H1 (cell line): ENCODE results near the gene LIMK2. TPM values are rescaled to one million over a fixed set of nuclear protein-coding genes. Genes with fewer than 3 reads are reported as not detected.

ENCODE experiments used
- CTCF ChIA-PET: fragments of 300-600 bp; sonication (Branson Sonifier 250); formaldehyde crosslinking; loops from one replicate; lab custom pipeline; 2021; ENCODE audit not compliant: partially characterized antibody; lab: Charles Lee
- POLR2A ChIA-PET: fragments of 300-600 bp; sonication (Branson Sonifier 250); formaldehyde crosslinking; loops from one replicate; lab custom pipeline; 2021; ENCODE audit warnings: inconsistent platforms; ENCODE audit not compliant: partially characterized antibody; lab: Charles Lee
- DNase-seq, 2 experiments: peaks; one replicate each; pipeline versions ENCODE4 v3.0.0 to v3.0.0-alpha.2; 2010 to 2022; ENCODE audit warnings: low spot score in 2 of 2, low read depth in 1 of 2, mixed read lengths in 1 of 2
- FAIRE-seq: peaks from 2 replicates; lab custom pipeline; 2011; peaks lifted over from hg19 to GRCh38; lab: Jason Lieb, UNC
- H2AFZ ChIP-seq: 2 replicates; pipeline ENCODE4 v1.8.1; 2012; ENCODE audit warnings: low read length, inconsistent platforms
- H2AK5ac ChIP-seq: 2 replicates; pipeline ENCODE4 v1.6.1; 2013; ENCODE audit warnings: low read depth, low read length
- H2BK120ac ChIP-seq: replicated peaks from 2 replicates; pipeline ENCODE3; 2013; ENCODE audit warnings: low read depth, low read length, inconsistent platforms
- H2BK12ac ChIP-seq: 2 replicates; pipeline ENCODE4 v1.6.1; 2013; ENCODE audit warnings: low read depth, low read length
- H2BK15ac ChIP-seq: 2 replicates; pipeline ENCODE4 v1.6.1; 2013; ENCODE audit warnings: low read length
- H2BK20ac ChIP-seq: 2 replicates; pipeline ENCODE4 v1.6.1; 2013; ENCODE audit warnings: low read length
- H2BK5ac ChIP-seq: 2 replicates; pipeline ENCODE4 v1.6.1; 2013; ENCODE audit warnings: low read depth, low read length
- H3K14ac ChIP-seq: 2 replicates; pipeline ENCODE4 v1.6.1; 2013; ENCODE audit warnings: inconsistent platforms; ENCODE audit not compliant: insufficient read length
- H3K18ac ChIP-seq: 2 replicates; pipeline ENCODE4 v1.6.1; 2013; ENCODE audit warnings: low read length; ENCODE audit errors: extremely low read depth
- H3K23ac ChIP-seq: 2 replicates; pipeline ENCODE4 v1.6.1; 2013; ENCODE audit warnings: inconsistent platforms; ENCODE audit not compliant: insufficient read length
- H3K23me2 ChIP-seq: 2 replicates; pipeline ENCODE4 v1.6.1; 2013; ENCODE audit warnings: low read depth, low read length
- H3K27ac ChIP-seq: 2 replicates; pipeline ENCODE4 v1.6.1; 2011; ENCODE audit warnings: low read depth, low read length, inconsistent platforms
- H3K27me3 ChIP-seq, 4 experiments: replicated peaks in 1 of 4; 1 replicate in 1 of 4; 2 replicates in 3 of 4; pipeline versions ENCODE4 v1.6.1 to v1.8.1; 2011 to 2013; ENCODE audit warnings: low read length in 3 of 4, mild to moderate bottlenecking in 3 of 4, inconsistent platforms in 2 of 4, mixed read lengths in 2 of 4, moderate library complexity in 1 of 4; ENCODE audit not compliant: control insufficient read depth in 3 of 4, insufficient read depth in 3 of 4; ENCODE audit errors: extremely low read depth in 1 of 4
- H3K36me3 ChIP-seq, 4 experiments: 2 replicates each; pipeline versions ENCODE4 v1.6.1 to v1.8.1; 2011 to 2013; ENCODE audit warnings: mild to moderate bottlenecking in 4 of 4, low read length in 3 of 4, moderate library complexity in 2 of 4, control low read depth in 1 of 4, inconsistent platforms in 1 of 4; ENCODE audit not compliant: insufficient read depth in 4 of 4, control insufficient read depth in 2 of 4
- H3K4ac ChIP-seq: replicated peaks from 2 replicates; pipeline ENCODE3; 2013; ENCODE audit warnings: low read length, low read depth, mixed read lengths, inconsistent platforms; ENCODE audit not compliant: insufficient read length
- H3K4me1 ChIP-seq, 4 experiments: replicated peaks in 1 of 4; 1 replicate in 1 of 4; 2 replicates in 3 of 4; pipeline versions ENCODE4 v1.6.1 to v1.8.1; 2011 to 2013; ENCODE audit warnings: low read length in 3 of 4, inconsistent platforms in 2 of 4, mixed read lengths in 1 of 4; ENCODE audit not compliant: insufficient read depth in 4 of 4, control insufficient read depth in 3 of 4
- H3K4me2 ChIP-seq, 2 experiments: 2 replicates each; pipeline versions ENCODE4 v1.6.1 to v1.8.1; 2011 to 2013; ENCODE audit warnings: low read depth in 2 of 2, low read length in 2 of 2, control low read depth in 1 of 2, inconsistent platforms in 1 of 2, mild to moderate bottlenecking in 1 of 2; ENCODE audit not compliant: insufficient read depth in 1 of 2
- H3K4me3 ChIP-seq, 4 experiments: fragments of 200-600, 300-600 bp in 1 of 4; sonication (generic), shearing (Covaris generic), sonication (Bioruptor Twin) in 1 of 4; 2 replicates each; pipeline versions ENCODE4 v1.5.1 to v1.8.1; 2011 to 2016; ENCODE audit warnings: low read length in 4 of 4, low read depth in 3 of 4, control low read depth in 2 of 4, inconsistent platforms in 2 of 4, mild to moderate bottlenecking in 2 of 4, mixed read lengths in 1 of 4, moderate library complexity in 1 of 4; ENCODE audit not compliant: insufficient read depth in 2 of 4; ENCODE audit errors: extremely low read depth in 1 of 4
- H3K56ac ChIP-seq: replicated peaks from 2 replicates; pipeline ENCODE3; 2013; ENCODE audit warnings: low read depth, mild to moderate bottlenecking, mixed read lengths, low read length, inconsistent platforms; ENCODE audit not compliant: insufficient read length
- H3K79me1 ChIP-seq: 2 replicates; pipeline ENCODE4 v1.6.1; 2013; ENCODE audit warnings: low read depth, low read length, control low read depth
- H3K79me2 ChIP-seq, 2 experiments: 2 replicates each; pipeline versions ENCODE4 v1.6.1 to v1.8.1; 2012 to 2013; ENCODE audit warnings: low read length in 2 of 2, mild to moderate bottlenecking in 2 of 2, inconsistent platforms in 1 of 2; ENCODE audit not compliant: insufficient read depth in 2 of 2, control insufficient read depth in 1 of 2
- H3K9ac ChIP-seq, 4 experiments: replicated peaks in 1 of 4; 1 replicate in 1 of 4; 2 replicates in 3 of 4; pipeline versions ENCODE4 v1.6.1 to v1.8.1; 2011 to 2013; ENCODE audit warnings: low read depth in 3 of 4, low read length in 3 of 4, control low read depth in 2 of 4, mild to moderate bottlenecking in 2 of 4, moderate library complexity in 2 of 4, inconsistent platforms in 1 of 4; ENCODE audit errors: extremely low read depth in 1 of 4
- H3K9me3 ChIP-seq, 2 experiments: 2 replicates each; pipeline versions ENCODE4 v1.6.1 to v1.8.1; 2012 to 2013; ENCODE audit warnings: mild to moderate bottlenecking in 2 of 2, moderate library complexity in 2 of 2, control low read depth in 1 of 2, inconsistent platforms in 1 of 2, low read depth in 1 of 2, low read length in 1 of 2, mixed read lengths in 1 of 2; ENCODE audit not compliant: insufficient read depth in 2 of 2
- H4K20me1 ChIP-seq, 2 experiments: replicated peaks in 1 of 2; 2 replicates each; pipeline versions ENCODE3 to v1.8.1; 2011 to 2013; ENCODE audit warnings: inconsistent platforms in 2 of 2, low read length in 2 of 2, mild to moderate bottlenecking in 1 of 2; ENCODE audit not compliant: insufficient read depth in 2 of 2, control insufficient read depth in 1 of 2
- H4K5ac ChIP-seq: 2 replicates; pipeline ENCODE4 v1.6.1; 2013; ENCODE audit warnings: low read length, low read depth, mixed read lengths, inconsistent platforms; ENCODE audit not compliant: insufficient read length
- H4K8ac ChIP-seq: 2 replicates; pipeline ENCODE4 v1.8.0; 2013; ENCODE audit warnings: mild to moderate bottlenecking, moderate library complexity, low read length, inconsistent platforms; ENCODE audit not compliant: insufficient read depth; ENCODE audit errors: extremely low read depth
- H4K91ac ChIP-seq: replicated peaks from 2 replicates; pipeline ENCODE3; 2013; ENCODE audit warnings: low read length, mixed read lengths, inconsistent platforms; ENCODE audit not compliant: insufficient read length
- TAF1 ChIP-seq: IDR thresholded peaks from 2 replicates; pipeline ENCODE4 v1.6.1; 2011; ENCODE audit warnings: mild to moderate bottlenecking, low read depth, low read length
- polyA plus RNA-seq, 7 experiments: library from polyadenylated mRNA; depleted of rRNA in 3 of 7; stranded (reverse) in 5 of 7; unstranded in 2 of 7; fragments of >200 nt in 5 of 7; fragments of 200-250 nt in 2 of 7; gene quantifications; 1 replicate in 5 of 7; 2 replicates in 1 of 7; 4 replicates in 1 of 7; pipeline versions ENCODE4 v1.2.1 to v1.2.3, GENCODE V29; 2011 to 2013; ENCODE audit warnings: missing spikeins in 2 of 7, mixed read lengths in 2 of 7
- total RNA-seq: library from RNA; stranded (reverse); fragmentation: NEBNext Ultra II Directional; extraction: Animal tissue kit (Norgen Biotek cat#: 25700); gene quantifications from 2 replicates; pipeline ENCODE4 v1.2.1, GENCODE V29; 2021
- TF ChIP-seq, protein P1 (sequence below), 3 experiments: IDR thresholded peaks; 1 replicate in 2 of 3; 2 replicates in 1 of 3; pipeline versions ENCODE4 v1.5.1 to v1.6.1; 2011; ENCODE audit warnings: low read length in 3 of 3, mild to moderate bottlenecking in 3 of 3, inconsistent platforms in 2 of 3, low read depth in 1 of 3, moderate library complexity in 1 of 3; ENCODE audit not compliant: insufficient read depth in 1 of 3; ENCODE audit errors: control extremely low read depth in 1 of 3

The LIMK2 gene
- total and polyA plus RNA-seq, 2 of the 8 experiments (the other 6 are each of a cell fraction or from before 2014, with no cell fraction given) = 13.2 to 37.6 TPM

DNA sequence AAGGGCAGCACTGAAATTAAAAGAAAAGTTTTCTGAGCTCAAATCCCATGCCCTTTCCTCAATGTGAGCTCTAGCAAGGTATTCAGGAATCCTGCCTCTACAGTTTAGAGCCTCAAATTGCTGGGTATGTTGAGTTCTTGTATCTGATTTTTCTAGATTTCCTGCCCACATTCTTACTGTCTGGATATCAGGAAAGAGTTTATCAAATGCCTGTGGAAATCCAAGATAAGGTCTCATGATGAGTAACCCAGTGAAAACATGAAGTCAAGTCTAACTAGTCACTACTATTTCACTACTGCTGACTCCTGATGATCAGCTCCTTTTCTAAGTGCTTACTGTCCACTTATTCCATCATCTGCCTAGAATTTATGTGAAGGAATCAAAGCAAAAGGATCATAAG lies 29.8 kb downstream of the LIMK2 start:
- Histone ChIP-seq H3K14ac (no peak overlapping the region), H3K23me2 (no peaks in the 10 kb centered on the region), H4K5ac (no peak overlapping the region), H3K9me3 (no peaks in the 10 kb centered on the region), H4K91ac (no peak overlapping the region), H2BK120ac (no peak overlapping the region), H2AFZ (no peak overlapping the region), H3K23ac (no peak overlapping the region), H2AK5ac (no peak overlapping the region), H3K4me2 (no peak overlapping the region), H4K20me1 (peaks cover 6% of the 10 kb centered on the region in 2 experiments), H3K4me3 (no peak overlapping the region), H3K27me3 (no peaks in the 10 kb centered on the region), H3K79me2 (0 out of 4 replicates have a peak, but pooled peaks cover 0 to 3% of the 10 kb centered on the region in 2 experiments), H3K27ac (no peak overlapping the region), H3K56ac (no peak overlapping the region), H3K18ac (no peak overlapping the region), H3K4ac (no peak overlapping the region), H4K8ac (no peak overlapping the region), H3K9ac (no peak overlapping the region), H3K36me3 (no peaks in the 10 kb centered on the region), H3K79me1 (0 out of 2 replicates have a peak, but pooled peaks cover 2% of the 10 kb centered on the region), H3K4me1 (peaks cover 4 to 21% (median 6%) of the 10 kb centered on the region in 4 experiments; a peak in 4 of 7 replicates), H2BK5ac (no peak overlapping the region), H2BK20ac (no peak overlapping the region), H2BK15ac (no peak overlapping the region), H2BK12ac (no peak overlapping the region)
- DNase-seq = no peak
- CTCF ChIA-PET = interaction anchor here (0.7 to 4.3 kb wide), 9 partner anchors 11 to 86 kb away, joined by 3 to 28 read pairs (median 5); partner anchors contain the start of gene LIMK2
- TF ChIP-seq TAF1 = no peak
- TF ChIP-seq, protein P1, sequence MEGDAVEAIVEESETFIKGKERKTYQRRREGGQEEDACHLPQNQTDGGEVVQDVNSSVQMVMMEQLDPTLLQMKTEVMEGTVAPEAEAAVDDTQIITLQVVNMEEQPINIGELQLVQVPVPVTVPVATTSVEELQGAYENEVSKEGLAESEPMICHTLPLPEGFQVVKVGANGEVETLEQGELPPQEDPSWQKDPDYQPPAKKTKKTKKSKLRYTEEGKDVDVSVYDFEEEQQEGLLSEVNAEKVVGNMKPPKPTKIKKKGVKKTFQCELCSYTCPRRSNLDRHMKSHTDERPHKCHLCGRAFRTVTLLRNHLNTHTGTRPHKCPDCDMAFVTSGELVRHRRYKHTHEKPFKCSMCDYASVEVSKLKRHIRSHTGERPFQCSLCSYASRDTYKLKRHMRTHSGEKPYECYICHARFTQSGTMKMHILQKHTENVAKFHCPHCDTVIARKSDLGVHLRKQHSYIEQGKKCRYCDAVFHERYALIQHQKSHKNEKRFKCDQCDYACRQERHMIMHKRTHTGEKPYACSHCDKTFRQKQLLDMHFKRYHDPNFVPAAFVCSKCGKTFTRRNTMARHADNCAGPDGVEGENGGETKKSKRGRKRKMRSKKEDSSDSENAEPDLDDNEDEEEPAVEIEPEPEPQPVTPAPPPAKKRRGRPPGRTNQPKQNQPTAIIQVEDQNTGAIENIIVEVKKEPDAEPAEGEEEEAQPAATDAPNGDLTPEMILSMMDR (IDR thresholded peaks at IDR 0.05; ENCODE audit: control extremely low read depth in 1 of 3, insufficient read depth in 1 of 3, low read depth in 1 of 3, low read length in 3 of 3) = peak in 1 of 3 experiments; percentile 7; a peak in 1 of 4 replicates
- POLR2A ChIA-PET = interaction anchor here (0.6 to 2.9 kb wide), 5 partner anchors 10 to 83 kb away, joined by 3 to 6 read pairs (median 3); no protein-coding TSS in a partner anchor
- no peak for FAIRE-seq
